ENCODE results near the gene SBK3.
A peak's percentile ranks its signal among the peaks of the same experiment; 100 is the strongest.

Gene SBK3

DNA sequence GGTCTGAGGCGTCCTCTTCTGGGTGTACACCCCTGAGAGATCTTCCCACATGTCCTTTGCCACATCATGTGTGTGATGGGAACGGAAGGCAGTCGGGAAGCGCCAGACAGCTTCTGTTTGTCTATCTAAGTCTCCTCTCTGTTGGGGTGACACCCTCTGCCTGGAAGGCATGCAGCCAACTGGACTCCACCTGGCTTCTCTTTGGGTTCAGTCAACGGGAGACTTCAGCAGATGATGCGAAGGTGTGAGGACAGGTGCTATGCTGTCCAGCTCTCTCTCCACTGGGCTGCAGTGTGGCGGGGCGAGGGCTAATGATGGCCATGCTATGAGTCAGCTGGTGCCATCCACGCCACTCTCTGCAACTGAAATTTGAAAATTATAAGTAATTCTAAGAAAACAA, 14.3 kb upstream of the SBK3 start:
- no peak overlapping the region for H3K9ac ChIP-seq
- peaks cover 0 to 9% (median 0%) of the 10 kb centered on the region in 11 experiments; a peak in 7 of 22 replicates for H3K9me3 ChIP-seq (replicated peaks in 1 of 11)
- H3K27ac ChIP-seq, result no peak overlapping the region
- no peak overlapping the region for H3K4me3 ChIP-seq
- no peaks in the 10 kb centered on the region for H3K27me3 ChIP-seq
- peaks cover 0 to 15% (median 9%) of the 10 kb centered on the region in 10 experiments; a peak in 13 of 20 replicates for H3K4me1 ChIP-seq
- H4K20me1 ChIP-seq, result no peaks in the 10 kb centered on the region
- no peaks in the 10 kb centered on the region for H3K36me3 ChIP-seq
- H3K4me2 ChIP-seq, result no peak overlapping the region
- no peak for TF ChIP-seq Cebpa-rat (IDR thresholded peaks at IDR 0.05)

DNA sequence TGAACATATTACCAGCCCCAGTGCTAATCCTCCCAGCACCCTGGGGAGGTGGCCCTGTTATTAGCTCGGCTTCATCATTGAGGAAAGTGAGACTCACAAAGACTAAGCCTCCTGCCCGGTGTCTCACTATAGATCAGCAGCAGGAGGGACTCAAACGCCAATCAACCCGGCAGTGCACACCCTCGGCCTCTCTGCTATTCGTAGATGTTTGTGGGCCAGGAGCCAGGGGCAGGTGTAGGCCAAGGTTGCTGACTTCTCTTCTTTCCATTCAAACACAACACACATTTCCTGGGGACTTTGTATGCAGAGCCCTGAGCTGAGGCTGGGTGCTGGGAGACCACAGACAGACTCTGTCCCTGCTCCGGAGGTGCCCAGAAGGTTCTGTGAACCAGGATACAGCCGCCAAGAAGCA, 9.4 kb upstream of the SBK3 start:
- Histone ChIP-seq H3K27me3 (no peaks in the 10 kb centered on the region), H3K9ac (no peak overlapping the region), H3K4me1 (peaks cover 27 to 42% (median 38%) of the 10 kb centered on the region in 10 experiments), H3K9me3 (replicated peaks in 1 of 11) (no peaks in the 10 kb centered on the region), H4K20me1 (no peaks in the 10 kb centered on the region), H3K4me2 (no peak overlapping the region), H3K27ac (no peak overlapping the region), H3K36me3 (no peaks in the 10 kb centered on the region), H3K4me3 (no peak overlapping the region)
- TF ChIP-seq Cebpa-rat (IDR thresholded peaks at IDR 0.05), result no peak

DNA sequence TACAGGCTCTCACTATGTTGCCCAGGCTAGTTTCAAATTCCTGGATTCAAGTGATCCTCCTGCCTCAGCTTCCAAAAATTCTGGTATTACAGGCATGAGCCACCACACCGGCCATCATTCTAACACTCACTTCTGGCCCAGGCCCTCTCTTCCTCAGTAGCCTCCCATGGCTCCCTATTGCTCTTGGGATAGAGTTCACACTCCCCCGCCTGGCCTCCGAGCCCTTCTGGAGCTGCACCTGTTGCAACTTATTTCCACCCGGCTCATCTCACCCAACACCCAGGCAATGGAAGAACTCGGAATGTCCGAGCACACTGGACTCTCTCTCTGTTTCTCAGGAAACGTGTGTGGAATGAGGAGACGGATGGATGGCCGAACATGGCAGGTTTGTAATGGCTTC, 9.0 kb upstream of the SBK3 start:
- H3K9ac ChIP-seq, result no peak overlapping the region
- no peak overlapping the region for H3K27ac ChIP-seq
- H3K4me1 ChIP-seq, result peaks cover 30 to 47% (median 42%) of the 10 kb centered on the region in 10 experiments
- H3K4me2 ChIP-seq, result no peak overlapping the region
- H3K27me3 ChIP-seq, result no peaks in the 10 kb centered on the region
- H3K9me3 ChIP-seq (replicated peaks in 1 of 11), result no peaks in the 10 kb centered on the region
- TF ChIP-seq Cebpa-rat (IDR thresholded peaks at IDR 0.05), result no peak
- no peak overlapping the region for H3K4me3 ChIP-seq
- no peaks in the 10 kb centered on the region for H3K36me3 ChIP-seq
- no peaks in the 10 kb centered on the region for H4K20me1 ChIP-seq

DNA sequence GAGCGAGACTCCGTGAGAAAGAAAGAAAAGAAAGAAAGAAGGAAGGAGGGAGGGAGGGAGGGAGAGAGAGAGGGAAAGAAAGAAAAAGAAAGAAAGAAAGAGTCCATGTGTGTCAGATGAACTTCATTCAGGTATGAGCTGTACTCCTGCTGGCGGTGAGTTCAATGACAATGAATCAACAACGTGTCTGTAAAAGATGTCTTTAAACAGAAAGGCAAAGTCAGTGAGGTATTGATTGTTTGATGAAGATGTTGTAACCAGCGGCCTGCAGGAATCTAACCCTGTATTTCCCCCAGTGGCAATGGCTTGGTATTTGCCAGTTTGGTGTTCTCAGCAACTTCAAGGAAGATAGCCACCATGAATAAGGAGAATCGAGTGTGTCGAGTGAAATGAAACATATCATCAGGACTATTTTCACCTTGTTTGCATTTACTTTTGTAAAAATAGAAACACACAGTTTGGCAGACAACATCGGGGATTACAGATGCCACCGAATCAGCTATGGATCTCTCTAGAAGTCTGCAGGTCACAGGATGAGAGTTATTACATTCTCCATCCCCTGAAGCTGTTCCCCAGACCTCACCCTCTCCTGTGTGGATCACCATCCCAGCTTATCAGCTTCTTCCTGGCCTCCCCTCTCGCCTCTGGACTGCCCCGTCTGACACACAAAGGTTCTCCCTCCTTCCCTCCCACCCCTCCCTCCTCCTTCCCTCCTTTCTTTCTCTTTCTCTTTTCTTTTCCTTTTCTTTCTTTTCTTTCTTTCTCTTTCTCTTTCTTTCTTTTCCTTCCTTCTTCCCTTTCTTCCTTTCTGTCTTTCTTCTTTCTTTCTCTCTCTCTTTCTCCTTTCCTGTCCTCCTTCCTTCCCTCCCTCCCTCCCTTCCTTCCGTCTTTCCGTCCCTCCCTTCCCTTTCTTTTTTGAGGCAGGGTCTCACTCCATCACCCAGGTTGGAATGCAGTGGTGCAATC, 8.2 kb upstream of the SBK3 start:
- Histone ChIP-seq H3K36me3 (no peaks in the 10 kb centered on the region), H3K4me2 (peak overlapping the region in 9 of 11 experiments; percentile 30 to 60 (median 40); a peak in 18 of 22 replicates), H3K9me3 (replicated peaks in 1 of 11) (no peaks in the 10 kb centered on the region), H3K4me1 (peaks cover 38 to 55% (median 50%) of the 10 kb centered on the region in 10 experiments), H3K27ac (no peak overlapping the region), H4K20me1 (no peaks in the 10 kb centered on the region), H3K4me3 (no peak overlapping the region), H3K27me3 (no peaks in the 10 kb centered on the region), H3K9ac (no peak overlapping the region; a peak in 2 of 22 replicates)
- TF ChIP-seq Cebpa-rat (IDR thresholded peaks at IDR 0.05), result no peak

DNA sequence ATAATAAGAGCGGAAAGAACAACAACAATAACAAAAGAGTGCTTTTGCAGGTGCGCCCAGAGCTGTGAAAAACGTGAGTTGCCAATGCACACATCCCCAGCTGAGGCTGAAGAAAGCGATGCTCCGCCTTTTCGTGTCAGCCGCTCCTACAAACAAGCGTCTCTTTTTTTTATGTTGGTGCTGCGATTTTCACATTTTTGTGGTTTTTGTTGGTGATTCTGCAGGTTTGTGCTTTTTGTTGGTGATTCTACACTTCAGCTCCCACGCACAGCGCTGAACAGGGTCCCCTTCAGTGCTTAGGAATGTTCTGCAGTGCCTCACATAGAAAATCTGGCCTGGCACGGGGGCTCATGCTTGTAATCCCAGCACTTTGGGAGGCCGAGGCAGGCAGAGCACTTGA, 7.3 kb upstream of the SBK3 start:
- Histone ChIP-seq H3K36me3 (no peaks in the 10 kb centered on the region), H3K4me1 (peaks cover 38 to 60% (median 57%) of the 10 kb centered on the region in 10 experiments), H3K4me2 (peak overlapping the region in 10 of 11 experiments; percentile 4 to 60 (median 38); a peak in 18 of 22 replicates), H4K20me1 (no peaks in the 10 kb centered on the region), H3K27ac (no peak overlapping the region), H3K4me3 (no peak overlapping the region), H3K27me3 (no peaks in the 10 kb centered on the region), H3K9ac (no peak overlapping the region; a peak in 1 of 22 replicates), H3K9me3 (replicated peaks in 1 of 11) (no peaks in the 10 kb centered on the region)
- no peak for TF ChIP-seq Cebpa-rat (IDR thresholded peaks at IDR 0.05)

DNA sequence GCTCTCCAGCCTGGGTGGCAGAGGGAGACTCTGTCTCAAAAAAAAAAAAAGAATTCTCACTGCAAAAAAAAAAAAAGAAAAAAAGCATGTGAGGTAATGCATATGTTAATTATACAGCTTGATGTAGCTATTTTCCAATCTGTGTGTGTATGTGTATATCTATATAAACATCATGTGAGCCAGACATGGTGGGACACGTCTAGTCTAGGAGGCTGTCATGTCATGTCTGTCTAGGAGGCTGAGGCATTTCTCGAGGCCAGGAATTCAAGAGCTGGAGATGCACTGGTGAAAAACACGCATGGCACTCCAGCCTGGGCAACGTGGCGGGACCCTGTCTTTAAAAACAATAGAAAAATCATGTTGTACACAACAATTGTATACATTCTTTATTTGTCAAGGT, 6.9 kb upstream of the SBK3 start:
- Histone ChIP-seq H3K4me1 (peaks cover 38 to 64% (median 59%) of the 10 kb centered on the region in 10 experiments), H3K4me3 (no peak overlapping the region), H3K36me3 (no peaks in the 10 kb centered on the region), H3K27me3 (no peaks in the 10 kb centered on the region), H3K9ac (no peak overlapping the region), H4K20me1 (no peaks in the 10 kb centered on the region), H3K9me3 (replicated peaks in 1 of 11) (no peaks in the 10 kb centered on the region), H3K4me2 (peak overlapping the region in 8 of 11 experiments; percentile 33 to 60 (median 46); a peak in 11 of 22 replicates), H3K27ac (no peak overlapping the region)
- TF ChIP-seq Cebpa-rat (IDR thresholded peaks at IDR 0.05), result no peak

DNA sequence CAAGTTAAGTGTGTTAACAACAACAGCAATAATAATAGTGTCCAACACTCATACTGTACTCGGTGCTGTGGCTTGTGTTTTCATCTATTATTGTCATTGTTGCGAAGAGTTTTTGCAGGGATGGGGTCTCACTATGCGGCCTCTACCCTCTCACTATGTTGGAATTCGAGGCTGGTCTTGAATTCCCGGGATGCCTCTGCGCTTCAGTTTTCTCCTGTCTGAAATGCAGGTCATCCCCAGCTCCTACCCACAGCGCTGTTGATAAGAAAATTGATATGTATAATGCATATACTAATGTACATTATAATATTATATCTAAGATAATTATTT, 4.9 kb upstream of the SBK3 start:
- Histone ChIP-seq H3K4me2 (peak overlapping the region; percentile 83 to 99 (median 91)), H3K27ac (peak overlapping the region; percentile 59 to 98 (median 77); a peak in 20 of 22 replicates), H4K20me1 (no peaks in the 10 kb centered on the region), H3K4me3 (peak overlapping the region; percentile 41 to 67 (median 52); a peak in 17 of 20 replicates), H3K27me3 (no peaks in the 10 kb centered on the region), H3K9me3 (replicated peaks in 1 of 11) (no peaks in the 10 kb centered on the region), H3K9ac (peak overlapping the region; percentile 57 to 84 (median 72); a peak in 21 of 22 replicates), H3K4me1 (peaks cover 57 to 84% (median 78%) of the 10 kb centered on the region in 10 experiments), H3K36me3 (no peaks in the 10 kb centered on the region)
- no peak for TF ChIP-seq Cebpa-rat (IDR thresholded peaks at IDR 0.05)

DNA sequence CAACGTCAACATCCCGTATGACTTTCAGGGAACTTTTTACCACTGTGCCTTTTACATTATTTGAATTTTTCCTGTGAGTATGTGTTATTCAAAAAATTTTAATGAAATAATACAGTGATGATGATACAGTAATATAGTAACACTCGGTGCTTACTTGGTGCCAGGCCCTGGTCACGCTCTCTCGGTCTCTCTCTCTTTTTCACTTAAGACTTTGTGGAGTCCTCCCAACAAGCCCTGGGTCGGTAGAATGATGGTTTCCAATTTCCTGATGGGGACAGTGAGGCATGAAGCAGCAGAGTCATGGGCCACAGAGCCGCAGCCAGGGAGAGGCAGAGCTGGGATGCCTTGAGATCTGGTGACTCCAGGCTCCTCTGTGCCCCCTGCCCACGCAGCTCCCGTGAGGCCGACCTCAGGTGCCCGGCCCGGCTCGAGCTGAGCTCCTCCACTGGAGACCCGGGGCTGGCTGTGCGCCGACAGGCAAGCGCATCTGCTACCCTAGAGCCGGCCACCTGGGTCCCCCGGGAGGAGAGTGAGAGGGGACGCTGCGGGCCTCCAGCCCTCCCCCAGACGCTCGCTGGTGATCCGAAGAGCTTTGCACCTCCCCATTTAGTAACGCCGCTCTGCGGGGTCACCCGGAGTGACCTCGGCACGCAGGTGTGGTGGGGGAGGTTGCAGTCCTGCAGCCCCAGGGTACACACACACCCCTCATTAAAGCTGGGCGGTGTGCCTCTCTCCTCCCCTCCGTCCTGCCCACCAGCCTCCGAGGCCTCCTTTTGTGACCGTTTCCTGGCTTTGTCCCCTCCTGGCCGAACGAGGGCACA, 4.4 kb upstream of the SBK3 start:
- no peaks in the 10 kb centered on the region for H3K9me3 ChIP-seq (replicated peaks in 1 of 11)
- peak overlapping the region; percentile 41 to 67 (median 52); a peak in 19 of 20 replicates for H3K4me3 ChIP-seq
- H3K27me3 ChIP-seq, result no peaks in the 10 kb centered on the region
- peak overlapping the region; percentile 57 to 84 (median 72) for H3K9ac ChIP-seq
- H3K4me1 ChIP-seq, result peaks cover 62 to 89% (median 84%) of the 10 kb centered on the region in 10 experiments
- no peaks in the 10 kb centered on the region for H4K20me1 ChIP-seq
- peak overlapping the region; percentile 59 to 98 (median 77) for H3K27ac ChIP-seq
- H3K4me2 ChIP-seq, result peak overlapping the region; percentile 83 to 99 (median 91)
- no peaks in the 10 kb centered on the region for H3K36me3 ChIP-seq
- TF ChIP-seq Cebpa-rat (IDR thresholded peaks at IDR 0.05), result no peak

Data from BLaER1 treated with 17β-estradiol and CSF1 and Interleukin-3, amounts not matched to agents 10 nM and 100 nM (cell line).